ENCODE data around the gene HIVEP2.

HIVEP2 gene

DNA sequence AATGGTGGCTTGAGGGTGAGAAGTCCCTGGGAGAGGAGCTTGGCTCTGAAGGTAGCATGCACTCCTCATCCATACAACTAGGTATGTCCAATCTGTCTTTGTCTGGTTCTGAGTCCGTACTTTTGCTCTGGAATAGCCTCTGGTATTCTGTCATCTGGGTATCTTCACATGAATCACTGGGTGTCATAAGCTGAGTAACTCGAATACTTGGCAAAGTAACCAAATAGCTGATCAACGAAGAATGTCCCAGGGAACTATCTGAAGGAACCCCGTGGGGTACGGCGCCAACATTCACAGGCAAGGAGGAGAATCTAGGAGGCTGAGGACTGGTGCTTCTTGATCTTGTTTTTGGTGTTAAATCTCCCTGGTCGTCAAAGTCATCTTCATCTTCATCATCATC, 184.8 kb downstream of the HIVEP2 start:
- H3K27ac ChIP-seq: no peak overlapping the region
- H3K9ac ChIP-seq: no peak overlapping the region
- no peak overlapping the region for H3K4me2 ChIP-seq (ENCODE audit: low read length)
- H3K4me1 ChIP-seq: no peaks in the 10 kb centered on the region
- TF ChIP-seq, protein P1, sequence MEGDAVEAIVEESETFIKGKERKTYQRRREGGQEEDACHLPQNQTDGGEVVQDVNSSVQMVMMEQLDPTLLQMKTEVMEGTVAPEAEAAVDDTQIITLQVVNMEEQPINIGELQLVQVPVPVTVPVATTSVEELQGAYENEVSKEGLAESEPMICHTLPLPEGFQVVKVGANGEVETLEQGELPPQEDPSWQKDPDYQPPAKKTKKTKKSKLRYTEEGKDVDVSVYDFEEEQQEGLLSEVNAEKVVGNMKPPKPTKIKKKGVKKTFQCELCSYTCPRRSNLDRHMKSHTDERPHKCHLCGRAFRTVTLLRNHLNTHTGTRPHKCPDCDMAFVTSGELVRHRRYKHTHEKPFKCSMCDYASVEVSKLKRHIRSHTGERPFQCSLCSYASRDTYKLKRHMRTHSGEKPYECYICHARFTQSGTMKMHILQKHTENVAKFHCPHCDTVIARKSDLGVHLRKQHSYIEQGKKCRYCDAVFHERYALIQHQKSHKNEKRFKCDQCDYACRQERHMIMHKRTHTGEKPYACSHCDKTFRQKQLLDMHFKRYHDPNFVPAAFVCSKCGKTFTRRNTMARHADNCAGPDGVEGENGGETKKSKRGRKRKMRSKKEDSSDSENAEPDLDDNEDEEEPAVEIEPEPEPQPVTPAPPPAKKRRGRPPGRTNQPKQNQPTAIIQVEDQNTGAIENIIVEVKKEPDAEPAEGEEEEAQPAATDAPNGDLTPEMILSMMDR (IDR thresholded peaks at IDR 0.05): no peak
- H3K9me3 ChIP-seq (ENCODE audit: control insufficient read depth, low read length): no peaks in the 10 kb centered on the region
- no peaks in the 10 kb centered on the region for H3K79me2 ChIP-seq
- H3K36me3 ChIP-seq (ENCODE audit: control insufficient read depth, insufficient read depth, low read length): no peaks in the 10 kb centered on the region
- H3K27me3 ChIP-seq (ENCODE audit: control insufficient read depth, insufficient read depth, low read length): no peaks in the 10 kb centered on the region
- H2AFZ ChIP-seq: no peak overlapping the region
- no peak overlapping the region for H3K4me3 ChIP-seq (ENCODE audit: low read depth, low read length)

GRCh38 chr6:142758629-142759025, 186.3 kb downstream of the HIVEP2 start:
- no peak overlapping the region for H3K9ac ChIP-seq
- no peaks in the 10 kb centered on the region for H3K36me3 ChIP-seq (ENCODE audit: control insufficient read depth, insufficient read depth, low read length)
- H3K4me3 ChIP-seq (ENCODE audit: low read depth, low read length): no peak overlapping the region

DNA sequence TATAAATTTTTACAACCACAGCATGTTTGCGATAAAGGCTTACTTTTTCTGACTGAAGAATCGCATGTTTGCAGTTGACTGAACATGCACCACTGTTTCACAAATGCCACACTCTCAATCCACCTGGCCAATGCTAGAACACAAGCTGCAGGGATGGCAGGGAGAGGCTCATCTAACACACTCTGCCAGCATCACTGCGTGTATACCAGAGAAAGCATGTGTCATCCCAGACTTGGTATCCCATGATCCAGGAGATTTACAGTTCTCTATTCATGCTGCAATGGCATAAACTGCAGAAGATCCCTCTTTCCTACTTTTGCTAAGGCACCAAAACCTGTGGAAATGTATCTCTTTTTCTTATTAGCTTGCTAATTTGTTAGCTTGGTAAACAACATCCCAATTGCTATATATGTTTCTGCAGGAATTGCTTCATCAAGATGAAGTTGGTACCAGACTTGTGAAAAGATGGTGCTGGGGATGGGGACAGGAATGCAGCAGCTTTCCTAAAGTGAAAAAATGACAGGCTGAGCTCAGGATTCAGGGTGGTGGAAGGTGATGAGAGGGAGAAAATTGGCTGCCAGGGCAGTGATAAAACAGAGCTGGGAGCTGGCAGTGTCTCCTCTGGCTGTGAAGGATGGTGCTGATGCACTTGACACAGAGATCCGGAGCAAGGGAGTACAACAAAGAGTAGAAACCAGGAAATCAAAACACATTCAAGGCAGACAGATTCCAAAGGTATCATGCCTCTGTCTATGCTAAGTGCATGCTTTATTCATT, 186.9 kb downstream of the HIVEP2 start:
- Histone ChIP-seq H3K27ac (no peak overlapping the region), H3K9ac (no peak overlapping the region), H3K4me1 (no peaks in the 10 kb centered on the region), H3K27me3 (ENCODE audit: control insufficient read depth, insufficient read depth, low read length) (no peaks in the 10 kb centered on the region), H2AFZ (no peak overlapping the region), H3K36me3 (ENCODE audit: control insufficient read depth, insufficient read depth, low read length) (no peaks in the 10 kb centered on the region), H3K4me2 (ENCODE audit: low read length) (no peak overlapping the region), H3K79me2 (no peaks in the 10 kb centered on the region), H3K4me3 (ENCODE audit: low read depth, low read length) (no peak overlapping the region), H3K9me3 (ENCODE audit: control insufficient read depth, low read length) (no peaks in the 10 kb centered on the region)
- TF ChIP-seq, protein P1 (IDR thresholded peaks at IDR 0.05): no peak

More at GRCh38 chr6:142758629-142759025, 186.3 kb downstream of the HIVEP2 start:
- TF ChIP-seq, protein P1 (IDR thresholded peaks at IDR 0.05): no peak
- no peak overlapping the region for H3K4me2 ChIP-seq (ENCODE audit: low read length)
- H3K4me1 ChIP-seq: no peaks in the 10 kb centered on the region
- H3K79me2 ChIP-seq: no peaks in the 10 kb centered on the region
- no peak overlapping the region for H2AFZ ChIP-seq
- no peaks in the 10 kb centered on the region for H3K9me3 ChIP-seq (ENCODE audit: control insufficient read depth, low read length)
- H3K27ac ChIP-seq: no peak overlapping the region
- no peaks in the 10 kb centered on the region for H3K27me3 ChIP-seq (ENCODE audit: control insufficient read depth, insufficient read depth, low read length)

DNA sequence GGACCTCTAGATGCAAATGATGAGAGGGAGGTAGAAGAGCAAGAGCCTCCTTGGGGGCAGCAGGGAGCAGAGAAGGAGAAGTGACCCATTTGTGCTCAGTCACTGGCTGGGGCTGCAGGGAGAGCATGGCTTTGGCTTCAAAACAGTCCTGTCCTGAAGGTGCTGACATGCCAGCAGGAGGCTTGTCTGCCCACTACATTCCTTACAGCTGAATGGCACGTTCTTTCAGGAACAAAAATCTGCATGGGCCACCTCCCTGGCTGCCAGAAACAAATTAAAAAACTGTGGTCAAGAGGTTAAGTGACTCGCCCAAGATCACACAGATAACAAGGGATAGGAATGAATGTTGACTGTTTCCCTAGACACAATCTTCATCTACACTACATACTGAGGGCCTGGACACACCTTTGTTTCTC, 188.8 kb downstream of the HIVEP2 start:
- Histone ChIP-seq H2AFZ (no peak overlapping the region), H3K27ac (no peak overlapping the region), H3K27me3 (ENCODE audit: control insufficient read depth, insufficient read depth, low read length) (no peaks in the 10 kb centered on the region), H3K9ac (no peak overlapping the region), H3K36me3 (ENCODE audit: control insufficient read depth, insufficient read depth, low read length) (no peaks in the 10 kb centered on the region), H3K79me2 (no peaks in the 10 kb centered on the region), H3K4me2 (ENCODE audit: low read length) (no peak overlapping the region), H3K9me3 (ENCODE audit: control insufficient read depth, low read length) (no peaks in the 10 kb centered on the region), H3K4me3 (ENCODE audit: low read depth, low read length) (no peak overlapping the region), H3K4me1 (no peaks in the 10 kb centered on the region)
- TF ChIP-seq, protein P1 (IDR thresholded peaks at IDR 0.05): no peak

GRCh38 chr6:142753196-142753595, 191.8 kb downstream of the HIVEP2 start:
- Histone ChIP-seq H3K27me3 (ENCODE audit: control insufficient read depth, insufficient read depth, low read length) (no peaks in the 10 kb centered on the region), H3K4me2 (ENCODE audit: low read length) (no peak overlapping the region), H3K4me3 (ENCODE audit: low read depth, low read length) (no peak overlapping the region), H3K79me2 (no peaks in the 10 kb centered on the region), H3K9me3 (ENCODE audit: control insufficient read depth, low read length) (no peaks in the 10 kb centered on the region), H3K27ac (no peak overlapping the region), H3K4me1 (no peaks in the 10 kb centered on the region), H3K9ac (no peak overlapping the region), H3K36me3 (ENCODE audit: control insufficient read depth, insufficient read depth, low read length) (no peaks in the 10 kb centered on the region), H2AFZ (no peak overlapping the region)
- TF ChIP-seq, protein P1 (IDR thresholded peaks at IDR 0.05): no peak

Measured in parathyroid adenoma (tissue), 2 donors.